Activated naive CD4-positive, alpha-beta T cell treated with anti-CD3 and anti-CD28 coated beads for 36 hours (primary cell): Measurements from ENCODE around the gene P4HB. TPM values are rescaled to one million over a fixed set of nuclear protein-coding genes. Genes with fewer than 3 reads are reported as not detected.
A peak's percentile ranks its signal among the peaks of the same experiment; 100 is the strongest.

Source experiments
- CTCF ChIA-PET: fragments of 350-600 bp; sonication (Branson Sonifier 250); formaldehyde crosslinking; loops from one replicate; lab custom pipeline; 2021; ENCODE audit warnings: antibody characterized with exemption; lab: Charles Lee
- DNase-seq: peaks from one replicate; pipeline ENCODE4 v3.0.0-alpha.2; 2020
- H3K27ac Mint-ChIP-seq: one replicate; pipeline ENCODE4 v1.8.0; 2021; ENCODE audit warnings: mild to moderate bottlenecking, mixed read lengths
- H3K27me3 Mint-ChIP-seq: one replicate; pipeline ENCODE4 v1.8.0; 2021; ENCODE audit warnings: low read depth, mixed read lengths
- H3K36me3 Mint-ChIP-seq: one replicate; pipeline ENCODE4 v1.8.0; 2021; ENCODE audit warnings: low read depth, mixed read lengths
- H3K4me1 Mint-ChIP-seq: one replicate; pipeline ENCODE4 v1.8.0; 2021; ENCODE audit warnings: low read depth, mixed read lengths
- H3K4me3 Mint-ChIP-seq: one replicate; pipeline ENCODE4 v1.8.0; 2021; ENCODE audit warnings: mild to moderate bottlenecking, moderate library complexity, mixed read lengths
- H3K9me3 Mint-ChIP-seq: one replicate; pipeline ENCODE4 v1.8.0; 2021; ENCODE audit warnings: mixed read lengths
- intact Hi-C: fragments of 100-400 bp; cut with micrococcal nuclease; formaldehyde crosslinking; loops from one replicate; pipeline ENCODE4 v1.15.1; 2023
- total RNA-seq, 2 experiments: library from RNA; stranded (reverse); gene quantifications; one replicate each; pipeline ENCODE4 v1.2.3, GENCODE V29; 2021

Gene P4HB
- total RNA-seq, 2 experiments from 2014 or later = 273 to 276 TPM

DNA sequence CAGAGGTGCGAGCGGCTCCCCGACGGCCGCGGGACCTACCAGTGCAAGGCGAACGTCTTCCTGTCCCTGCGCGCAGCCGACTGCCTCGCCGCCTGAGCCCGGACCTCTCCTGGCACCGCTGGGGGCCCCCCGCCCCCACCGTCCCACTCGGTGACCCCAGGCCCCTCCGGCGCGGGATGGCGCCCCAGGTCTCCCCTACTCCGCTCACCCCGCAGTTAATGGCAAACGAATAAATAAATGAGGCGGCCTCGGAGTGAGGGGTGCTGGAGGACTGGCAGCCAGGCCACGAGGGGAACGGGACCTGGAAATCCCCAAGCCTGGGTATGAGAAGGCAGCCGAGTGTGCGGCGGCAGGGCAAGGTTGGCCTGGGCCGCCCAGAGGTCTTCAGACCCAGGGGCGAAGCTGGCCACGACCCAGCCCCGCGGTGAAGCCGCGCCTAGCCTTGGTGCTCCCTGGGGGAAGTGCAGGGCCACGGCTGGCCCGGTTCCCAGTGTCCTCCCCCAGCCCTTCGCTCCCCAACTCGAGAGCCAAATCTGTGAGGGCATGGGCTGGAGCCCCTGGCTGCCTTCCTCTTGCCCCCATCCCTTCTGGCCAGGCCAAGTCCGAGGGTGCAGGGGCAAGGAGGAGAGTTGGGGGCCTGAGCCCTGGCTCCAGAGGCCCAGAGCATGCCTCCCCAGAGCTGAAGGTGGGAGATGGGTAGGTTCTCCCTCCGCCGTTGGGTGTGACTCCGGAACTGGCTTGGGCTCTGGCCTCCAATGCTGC, 42.5 kb upstream of the P4HB start:
- Mint-ChIP-seq H3K27me3 (peaks cover 9% of the 10 kb centered on the region), H3K4me1 (peaks cover 8% of the 10 kb centered on the region), H3K27ac (no peak overlapping the region), H3K4me3 (no peak overlapping the region), H3K36me3 (peaks cover 20% of the 10 kb centered on the region), H3K9me3 (no peaks in the 10 kb centered on the region)
- CTCF ChIA-PET = no interaction called here
- DNase-seq = no peak
- intact Hi-C loops = no loop called here

DNA sequence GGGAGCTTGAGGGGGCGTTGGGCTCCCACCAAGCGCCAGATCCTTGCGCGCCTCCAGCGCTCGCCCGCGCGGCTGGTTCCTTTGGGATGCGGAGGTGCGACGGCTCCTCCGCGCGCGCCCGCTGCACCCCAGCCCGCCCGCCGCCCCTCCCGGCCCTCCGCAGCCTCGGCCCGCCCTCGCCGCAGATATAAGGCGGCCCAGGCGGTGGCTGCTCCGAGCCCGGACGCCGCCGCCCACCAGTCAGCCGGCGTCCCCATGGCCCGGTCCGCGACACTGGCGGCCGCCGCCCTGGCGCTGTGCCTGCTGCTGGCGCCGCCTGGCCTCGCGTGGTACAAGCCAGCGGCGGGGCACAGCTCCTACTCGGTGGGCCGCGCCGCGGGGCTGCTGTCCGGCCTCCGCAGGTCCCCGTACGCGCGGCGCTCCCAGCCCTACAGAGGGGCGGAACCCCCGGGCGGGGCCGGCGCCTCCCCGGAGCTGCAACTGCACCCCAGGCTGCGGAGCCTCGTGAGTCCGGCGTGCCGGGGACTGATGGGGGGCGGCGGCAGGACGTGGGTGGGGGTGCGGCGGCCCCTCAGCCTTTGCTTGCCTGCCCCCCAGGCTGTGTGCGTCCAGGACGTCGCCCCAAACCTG, 41.8 kb upstream of the P4HB start, which contains the start of gene NPB:
Gene NPB (plus strand): TSS at position 216 of the 630 bp plus-strand sequence. CDS start 40 bp downstream, at position 256.
- Mint-ChIP-seq H3K36me3 (peaks cover 22% of the 10 kb centered on the region), H3K4me3 (no peak within 1 kb of the TSS), H3K9me3 (no peaks in the 10 kb centered on the region), H3K27me3 (peaks cover 9% of the 10 kb centered on the region), H3K4me1 (peaks cover 8% of the 10 kb centered on the region), H3K27ac (no peak within 1 kb of the TSS)
- CTCF ChIA-PET = no interaction called here
- intact Hi-C loops = no loop called here
- no peak for DNase-seq

DNA sequence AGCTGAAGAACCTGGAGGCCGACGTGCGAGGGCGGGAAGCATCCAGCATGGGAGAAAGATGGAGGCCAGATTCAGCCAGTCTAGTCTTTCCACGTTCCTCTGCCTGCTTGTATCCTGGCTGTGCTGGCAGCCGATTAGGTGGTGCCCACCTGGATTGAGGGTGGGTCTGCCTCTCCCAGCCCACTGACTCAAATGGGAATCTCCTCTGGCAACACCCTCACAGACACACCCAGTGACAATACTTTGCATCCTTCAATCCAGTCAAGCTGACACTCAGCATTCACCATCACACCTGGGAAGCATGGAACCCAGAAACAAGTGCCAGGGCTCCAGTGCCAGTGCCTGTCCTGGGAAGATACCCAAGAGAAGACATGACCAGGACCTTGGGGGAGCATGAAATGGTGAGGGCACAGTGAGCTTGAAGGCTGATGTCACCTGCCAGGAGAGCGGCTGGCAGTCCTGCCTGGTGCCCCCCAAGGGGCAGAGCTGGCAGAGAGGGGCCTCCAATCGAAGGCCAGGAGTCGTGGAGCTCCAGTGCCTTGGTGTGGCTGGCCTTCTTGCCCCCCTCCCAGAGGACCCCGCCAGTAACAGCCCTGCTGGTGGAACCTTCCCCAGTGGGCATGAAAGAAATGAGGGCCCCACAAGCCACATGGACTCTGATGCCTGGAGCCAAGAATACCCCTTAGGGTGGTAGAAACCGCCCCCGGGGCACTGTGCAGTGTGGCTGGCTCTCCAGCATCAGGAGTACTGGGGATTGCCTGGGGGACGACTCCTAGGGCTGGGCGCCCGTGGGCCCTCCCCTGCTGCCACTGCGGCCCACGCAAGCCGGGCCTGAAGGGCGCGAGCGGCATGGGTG, 41.1 kb upstream of the P4HB start:
- CTCF ChIA-PET = no interaction called here
- Mint-ChIP-seq H3K27ac (no peak overlapping the region), H3K9me3 (no peaks in the 10 kb centered on the region), H3K36me3 (peaks cover 22% of the 10 kb centered on the region), H3K27me3 (peaks cover 9% of the 10 kb centered on the region), H3K4me1 (peaks cover 8% of the 10 kb centered on the region), H3K4me3 (no peak overlapping the region)
- no peak for DNase-seq
- intact Hi-C loops = no loop called here

DNA sequence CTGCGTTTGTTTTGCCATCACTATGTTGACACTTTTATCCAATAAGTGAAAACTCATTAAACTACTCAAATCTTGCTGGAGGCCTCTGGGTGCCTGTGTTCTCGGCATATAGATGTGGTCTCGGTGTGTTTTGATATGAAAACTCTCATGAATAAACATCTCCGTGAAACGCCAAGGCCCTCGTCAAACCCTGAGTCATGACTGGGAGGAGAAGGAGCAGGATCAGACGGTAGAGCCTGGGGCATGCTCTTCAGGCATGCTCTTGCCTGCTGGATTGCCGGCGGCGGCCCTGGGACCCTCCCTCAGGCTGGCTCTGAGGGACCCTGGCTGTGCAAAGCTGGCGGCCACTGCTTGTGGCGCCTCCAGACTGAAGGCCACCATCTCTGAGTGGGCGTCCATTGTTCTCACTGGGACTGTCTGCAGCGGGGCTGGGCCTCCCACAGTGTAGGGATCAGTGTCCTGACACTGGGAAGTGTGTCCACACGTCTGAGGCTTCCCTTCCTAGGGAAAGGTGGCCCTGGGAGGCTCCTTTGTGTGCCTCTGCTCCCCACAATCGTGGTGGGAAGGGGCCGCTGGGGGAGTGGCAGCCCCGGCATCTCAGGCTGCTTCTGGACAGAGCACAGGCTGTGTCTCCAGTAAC, 40.0 kb upstream of the P4HB start:
- H3K4me1 Mint-ChIP-seq = peaks cover 8% of the 10 kb centered on the region
- peaks cover 27% of the 10 kb centered on the region for H3K36me3 Mint-ChIP-seq
- intact Hi-C loops = no loop called here
- no peak overlapping the region for H3K4me3 Mint-ChIP-seq
- H3K27ac Mint-ChIP-seq = no peak overlapping the region
- DNase-seq = no peak
- no peaks in the 10 kb centered on the region for H3K9me3 Mint-ChIP-seq
- CTCF ChIA-PET = no interaction called here
- peaks cover 9% of the 10 kb centered on the region for H3K27me3 Mint-ChIP-seq

DNA sequence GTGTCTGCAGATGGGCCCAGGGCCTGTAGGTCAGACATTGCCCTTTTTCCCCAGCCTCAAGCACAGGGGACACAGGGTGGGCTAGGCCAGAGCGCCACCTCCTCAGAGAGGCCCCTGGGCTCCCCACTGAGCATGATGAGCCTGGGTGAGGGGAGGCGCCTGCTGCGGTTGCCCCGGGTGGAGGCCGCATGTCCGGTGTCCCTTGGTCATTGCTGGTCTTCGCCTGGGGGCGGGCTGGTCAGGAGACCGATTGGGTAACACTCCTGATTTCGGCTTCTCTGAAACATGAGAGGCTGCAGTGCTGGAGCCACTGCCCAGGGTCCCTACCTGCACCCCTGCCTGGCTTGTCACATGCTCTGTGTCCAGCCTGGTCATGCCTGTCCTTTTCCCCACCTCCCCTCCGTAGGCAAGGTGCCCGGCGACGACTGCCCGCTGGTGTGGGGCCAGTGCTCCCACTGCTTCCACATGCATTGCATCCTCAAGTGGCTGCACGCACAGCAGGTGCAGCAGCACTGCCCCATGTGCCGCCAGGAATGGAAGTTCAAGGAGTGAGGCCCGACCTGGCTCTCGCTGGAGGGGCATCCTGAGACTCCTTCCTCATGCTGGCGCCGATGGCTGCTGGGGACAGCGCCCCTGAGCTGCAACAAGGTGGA, 39.3 kb upstream of the P4HB start:
- Mint-ChIP-seq H3K9me3 (no peaks in the 10 kb centered on the region), H3K27me3 (peaks cover 9% of the 10 kb centered on the region), H3K4me1 (peaks cover 8% of the 10 kb centered on the region), H3K4me3 (no peak overlapping the region), H3K36me3 (peaks cover 28% of the 10 kb centered on the region), H3K27ac (no peak overlapping the region)
- intact Hi-C loops = no loop called here
- DNase-seq = no peak
- CTCF ChIA-PET = interaction anchor here (1.1 kb wide), 1 partner anchor 10 kb away, joined by 3 read pairs; no protein-coding TSS in a partner anchor

DNA sequence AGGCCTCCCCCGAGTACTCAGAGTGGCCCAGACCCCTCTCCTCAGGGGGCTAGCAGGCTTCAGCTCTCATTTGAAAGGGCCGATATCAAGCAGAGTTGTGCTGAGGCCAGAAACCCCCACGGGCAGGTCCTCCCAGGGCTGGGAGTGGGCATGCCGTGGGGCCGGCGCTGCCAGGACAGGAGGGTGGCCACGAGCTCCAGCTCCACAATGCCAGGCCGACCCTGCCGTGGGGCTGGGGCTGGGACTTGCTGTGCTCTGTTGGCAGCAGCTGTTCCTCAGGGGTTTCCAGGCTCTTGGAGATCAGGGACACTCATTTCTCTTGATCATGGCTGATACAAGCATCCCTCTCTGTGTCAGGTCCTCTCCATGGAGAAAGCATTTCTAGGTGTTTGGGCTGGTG, 38.5 kb upstream of the P4HB start:
- CTCF ChIA-PET = interaction anchor here (1.1 kb wide), 1 partner anchor 11 kb away, joined by 3 read pairs; no protein-coding TSS in a partner anchor
- intact Hi-C loops = no loop called here
- Mint-ChIP-seq H3K27me3 (peaks cover 9% of the 10 kb centered on the region), H3K36me3 (peaks cover 31% of the 10 kb centered on the region), H3K9me3 (no peaks in the 10 kb centered on the region), H3K4me3 (no peak overlapping the region), H3K4me1 (peaks cover 8% of the 10 kb centered on the region), H3K27ac (no peak overlapping the region)
- DNase-seq = no peak

DNA sequence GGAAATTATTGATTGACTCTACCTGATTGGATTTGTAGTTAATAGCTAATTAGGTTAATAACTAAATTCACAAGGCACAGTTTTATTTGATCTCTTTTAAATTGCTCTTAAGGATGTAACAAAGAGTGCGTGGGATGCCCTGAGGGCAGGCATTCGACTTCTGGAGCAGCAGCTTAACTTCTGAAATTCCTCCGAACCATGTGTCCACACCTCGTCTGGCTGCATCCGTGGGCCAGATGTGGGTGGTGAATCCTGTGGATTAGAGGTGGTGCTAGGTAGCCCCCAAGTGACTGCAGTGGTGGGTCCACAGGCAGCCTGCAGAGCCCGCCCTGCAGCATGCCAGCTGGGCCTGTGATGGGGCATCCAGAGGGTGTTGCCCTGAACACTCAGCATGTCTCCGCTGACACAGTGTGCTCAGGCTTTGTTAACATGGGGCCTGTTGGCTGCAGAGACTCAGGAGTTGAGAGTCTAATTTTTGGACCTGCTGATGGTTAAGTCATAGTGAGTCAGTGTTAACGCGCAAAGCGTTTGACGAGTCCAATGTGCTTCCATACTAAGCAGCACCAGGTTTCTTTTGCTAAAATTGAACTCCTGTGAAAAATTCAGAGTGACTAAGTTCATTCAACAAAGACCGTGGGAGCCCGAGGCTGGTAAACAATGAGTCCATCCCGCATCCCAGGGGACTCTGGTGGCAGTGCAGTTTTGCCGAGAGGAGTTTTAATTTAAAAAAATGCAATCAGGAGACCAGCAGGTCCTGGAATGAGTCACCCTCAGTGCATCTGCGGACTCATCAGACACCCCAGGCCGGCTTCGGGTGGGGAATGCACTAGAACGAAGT, 37.9 kb upstream of the P4HB start:
- H3K27ac Mint-ChIP-seq = no peak overlapping the region
- intact Hi-C loops = no loop called here
- DNase-seq = no peak
- CTCF ChIA-PET = interaction anchor here (1.1 kb wide), 1 partner anchor 11 kb away, joined by 3 read pairs; no protein-coding TSS in a partner anchor
- peaks cover 9% of the 10 kb centered on the region for H3K27me3 Mint-ChIP-seq
- no peaks in the 10 kb centered on the region for H3K9me3 Mint-ChIP-seq
- H3K4me1 Mint-ChIP-seq = peaks cover 10% of the 10 kb centered on the region
- H3K36me3 Mint-ChIP-seq = peaks cover 32% of the 10 kb centered on the region
- no peak overlapping the region for H3K4me3 Mint-ChIP-seq

DNA sequence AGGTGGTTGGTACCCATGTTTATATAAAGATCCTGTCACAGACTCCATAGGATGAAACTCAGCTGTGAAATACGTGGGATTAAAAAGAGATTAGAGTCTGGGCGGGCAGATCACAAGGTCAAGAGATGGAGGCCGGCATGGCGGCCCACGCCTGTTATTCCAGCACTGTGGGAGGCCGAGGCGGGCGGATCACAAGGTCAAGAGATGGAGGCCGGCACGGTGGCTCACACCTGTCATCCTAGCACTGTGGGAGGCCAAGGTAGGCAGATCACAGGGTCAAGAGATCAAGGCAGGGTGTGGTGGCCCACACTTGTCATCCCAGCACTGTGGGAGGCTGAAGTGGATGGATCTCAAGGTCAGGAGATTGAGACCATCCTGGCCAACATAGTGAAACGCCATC, 35.1 kb upstream of the P4HB start:
- intact Hi-C loops = no loop called here
- Mint-ChIP-seq H3K9me3 (no peaks in the 10 kb centered on the region), H3K27ac (no peak overlapping the region), H3K27me3 (no peaks in the 10 kb centered on the region), H3K36me3 (peaks cover 35% of the 10 kb centered on the region), H3K4me1 (peaks cover 6% of the 10 kb centered on the region), H3K4me3 (no peak overlapping the region)
- DNase-seq = no peak
- CTCF ChIA-PET = no interaction called here

DNA sequence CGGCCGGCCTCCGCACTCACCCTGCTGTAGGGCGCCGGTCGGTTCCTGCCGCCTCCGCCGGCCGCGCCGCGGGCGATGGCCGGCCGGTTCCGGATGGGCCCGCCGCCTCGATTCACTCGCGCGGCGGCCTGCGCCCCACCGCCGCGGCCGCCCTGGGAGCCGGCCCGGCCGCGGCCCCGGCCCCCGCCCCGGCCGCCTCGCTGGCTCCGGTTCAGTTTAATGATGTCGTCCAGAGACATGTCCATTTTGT, 30.9 kb upstream of the P4HB start:
- no peaks in the 10 kb centered on the region for H3K9me3 Mint-ChIP-seq
- peak overlapping the region; percentile 93 for H3K4me3 Mint-ChIP-seq

DNA sequence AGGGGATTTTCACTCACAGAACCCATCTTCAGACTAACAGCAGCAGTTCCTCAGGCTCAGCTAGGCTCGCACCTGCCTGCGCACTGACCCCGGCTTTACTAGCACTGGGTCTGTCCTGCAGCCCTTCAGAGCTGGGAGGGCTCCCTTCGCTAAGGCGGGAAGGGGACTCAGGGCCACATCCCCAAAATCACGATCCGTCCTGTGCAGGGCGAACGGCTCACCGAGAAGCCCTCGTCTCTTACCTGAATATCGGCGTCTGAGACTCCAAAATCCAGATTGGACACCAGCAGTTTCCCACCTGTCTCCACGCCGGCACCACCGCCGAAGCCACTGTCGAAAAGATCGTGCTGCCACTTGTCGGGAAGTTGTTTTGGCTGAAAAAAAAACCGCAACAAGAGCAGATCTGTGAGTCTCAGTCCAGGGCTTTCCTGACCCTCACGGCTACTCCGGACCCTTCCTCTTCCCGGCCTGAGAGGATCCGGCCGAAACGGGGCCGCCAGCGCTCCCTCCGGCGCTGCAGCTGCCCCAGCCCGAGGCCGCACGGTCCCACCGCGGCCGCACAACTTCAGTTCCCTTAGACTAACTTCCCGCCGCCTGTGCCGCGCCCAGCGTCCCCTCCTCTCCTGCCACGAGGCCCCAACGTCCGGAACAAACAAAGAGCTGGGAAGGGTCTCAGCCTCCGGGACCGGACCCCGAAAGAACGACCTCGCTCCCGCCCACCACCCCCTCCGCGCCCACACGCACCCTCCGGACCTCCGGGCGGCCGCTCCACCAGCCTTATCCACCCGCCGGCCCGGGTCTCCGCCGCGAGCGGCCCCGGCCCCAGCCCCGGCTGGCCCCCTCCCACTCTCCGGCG, 30.3 kb upstream of the P4HB start:
- Mint-ChIP-seq H3K9me3 (no peaks in the 10 kb centered on the region), H3K36me3 (peaks cover 44% of the 10 kb centered on the region), H3K4me1 (peaks cover 33% of the 10 kb centered on the region), H3K27ac (peak overlapping the region; percentile 93), H3K27me3 (no peaks in the 10 kb centered on the region), H3K4me3 (peak overlapping the region; percentile 85)
- intact Hi-C loops = loop anchor here (1.0 to 2.0 kb wide), 4 partner anchors 16 to 58 kb away; partner anchors contain the start of genes MAFG, MCRIP1 and P4HB
- peak; percentile 43 for DNase-seq
- CTCF ChIA-PET = interaction anchor here (0.5 to 1.2 kb wide), 3 partner anchors 21 to 650 kb away, joined by 3 to 6 read pairs (median 5); no protein-coding TSS in a partner anchor

More for the DNA sequence above, 30.9 kb upstream of the P4HB start:
- intact Hi-C loops = loop anchor here (1.0 to 2.0 kb wide), 4 partner anchors 17 to 58 kb away; partner anchors contain the start of genes MAFG, MCRIP1 and P4HB
- CTCF ChIA-PET = interaction anchor here (0.6 to 1.2 kb wide), 2 partner anchors 21 to 37 kb away, joined by 3 to 5 read pairs; no protein-coding TSS in a partner anchor
- H3K27me3 Mint-ChIP-seq = no peaks in the 10 kb centered on the region
- H3K4me1 Mint-ChIP-seq = peaks cover 32% of the 10 kb centered on the region
- peak overlapping the region; percentile 97 for H3K27ac Mint-ChIP-seq
- peaks cover 45% of the 10 kb centered on the region for H3K36me3 Mint-ChIP-seq
- DNase-seq = no peak
